HG02763 (cell line): Measurements from ENCODE around the gene PDK1.

Source experiments
- ATAC-seq: cut with Tn5 transposase; IDR thresholded peaks from one replicate; pipeline ENCODE4 v1.9.1; 2021; ENCODE audit warnings: mild to moderate bottlenecking, moderate library complexity; ENCODE audit not compliant: unreplicated experiment

Gene PDK1

GRCh38 chr2:172635548-172635947 lies 79.7 kb downstream of the PDK1 start:
- no peak for ATAC-seq

- ATAC-seq = no peak
These were observed 83.4 kb downstream of the PDK1 start for GRCh38 chr2:172639256-172639655.

DNA sequence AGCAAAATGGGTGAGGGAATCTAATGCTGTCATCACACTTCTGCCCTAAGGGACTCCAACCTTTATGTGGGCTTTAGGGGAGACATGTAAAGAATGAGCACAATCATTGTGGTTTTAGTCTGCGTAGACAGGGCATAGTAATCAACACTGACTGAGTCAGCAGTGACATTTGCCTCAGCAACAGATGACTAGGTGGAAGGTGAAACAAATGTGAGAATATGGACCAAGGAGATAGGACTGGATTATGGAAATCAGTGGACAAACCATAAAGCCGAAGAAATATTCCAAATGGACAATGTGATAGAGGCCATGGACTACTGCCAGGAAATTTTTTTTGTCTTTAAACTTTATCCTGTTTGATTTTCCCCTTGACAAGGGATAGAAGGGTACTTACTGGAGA lies 83.9 kb downstream of the PDK1 start:
- ATAC-seq = no peak

DNA sequence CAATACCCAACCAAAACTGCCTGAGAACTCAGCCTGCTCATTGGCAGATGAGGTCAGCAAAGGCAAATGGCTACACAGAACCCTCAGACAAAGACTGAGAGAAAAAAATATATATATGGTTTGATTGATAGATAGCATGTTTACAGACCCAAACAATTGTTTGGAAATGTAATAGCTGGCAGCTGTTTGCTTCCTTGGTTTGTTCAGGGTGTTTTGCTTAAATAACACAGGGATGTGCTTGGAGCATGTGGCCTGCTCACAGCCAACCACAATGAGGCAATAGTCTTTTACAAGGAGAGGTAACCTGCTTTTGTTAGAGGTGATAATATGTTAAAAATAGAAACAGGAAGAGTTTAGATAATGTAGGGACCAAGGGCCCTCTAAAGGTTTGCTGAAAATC lies 84.5 kb downstream of the PDK1 start:
- ATAC-seq = no peak

DNA sequence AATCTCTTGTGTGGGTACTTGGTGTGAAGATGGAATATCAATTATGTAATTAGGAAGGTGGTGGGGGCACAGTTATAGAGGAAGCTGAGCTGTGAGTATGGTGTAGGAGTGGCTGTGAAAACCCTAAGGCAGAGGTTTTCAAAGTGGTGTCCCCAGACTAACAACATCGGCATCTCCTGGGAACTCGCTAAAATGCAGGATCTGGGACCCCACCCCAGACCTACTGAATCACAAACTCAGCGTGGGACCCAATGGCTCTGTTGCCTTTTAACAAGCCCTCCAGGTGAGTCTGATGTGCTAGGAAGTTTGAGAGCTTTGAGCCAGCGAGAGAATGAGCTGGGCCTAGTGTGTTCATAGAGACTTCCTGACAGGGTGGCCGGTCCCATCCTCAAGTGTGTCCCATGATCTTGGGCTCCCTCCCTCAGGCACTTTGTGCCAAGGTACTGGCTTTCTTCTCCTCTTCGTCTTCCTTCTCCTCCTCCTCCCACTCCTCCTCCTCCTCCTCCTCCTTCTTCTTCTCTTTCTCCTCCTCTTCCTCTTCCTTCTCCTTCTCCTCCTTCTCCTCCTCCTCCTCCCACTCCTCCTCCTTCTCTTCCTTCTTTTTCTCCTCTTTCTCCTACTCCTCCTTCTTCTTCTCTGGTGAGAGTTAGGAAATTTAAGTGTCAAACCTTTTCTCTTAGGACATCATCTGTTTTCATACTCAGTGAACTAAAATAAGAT lies 86.6 kb downstream of the PDK1 start:
- ATAC-seq = no peak

DNA sequence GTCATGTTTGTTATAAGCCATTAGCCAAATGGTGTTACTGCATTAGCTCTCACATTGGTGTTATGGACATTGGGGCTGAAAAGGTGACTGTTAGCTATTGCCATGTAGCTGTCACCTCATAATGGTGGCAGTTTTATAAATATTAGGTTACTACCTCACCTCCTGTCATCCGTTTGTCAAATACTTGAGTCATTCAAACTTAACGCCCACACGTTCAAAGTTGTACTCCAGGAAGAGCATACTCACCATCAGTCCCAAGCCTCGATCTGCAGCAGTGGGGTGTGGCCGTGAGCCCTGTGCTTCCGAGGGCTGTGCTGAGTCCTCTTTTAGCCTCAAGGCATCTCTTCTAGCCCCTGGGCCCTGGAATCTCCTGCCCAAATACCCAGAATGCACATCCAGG lies 87.3 kb downstream of the PDK1 start:
- no peak for ATAC-seq

GRCh38 chr2:172647439-172647838 lies 91.5 kb downstream of the PDK1 start:
- no peak for ATAC-seq

DNA sequence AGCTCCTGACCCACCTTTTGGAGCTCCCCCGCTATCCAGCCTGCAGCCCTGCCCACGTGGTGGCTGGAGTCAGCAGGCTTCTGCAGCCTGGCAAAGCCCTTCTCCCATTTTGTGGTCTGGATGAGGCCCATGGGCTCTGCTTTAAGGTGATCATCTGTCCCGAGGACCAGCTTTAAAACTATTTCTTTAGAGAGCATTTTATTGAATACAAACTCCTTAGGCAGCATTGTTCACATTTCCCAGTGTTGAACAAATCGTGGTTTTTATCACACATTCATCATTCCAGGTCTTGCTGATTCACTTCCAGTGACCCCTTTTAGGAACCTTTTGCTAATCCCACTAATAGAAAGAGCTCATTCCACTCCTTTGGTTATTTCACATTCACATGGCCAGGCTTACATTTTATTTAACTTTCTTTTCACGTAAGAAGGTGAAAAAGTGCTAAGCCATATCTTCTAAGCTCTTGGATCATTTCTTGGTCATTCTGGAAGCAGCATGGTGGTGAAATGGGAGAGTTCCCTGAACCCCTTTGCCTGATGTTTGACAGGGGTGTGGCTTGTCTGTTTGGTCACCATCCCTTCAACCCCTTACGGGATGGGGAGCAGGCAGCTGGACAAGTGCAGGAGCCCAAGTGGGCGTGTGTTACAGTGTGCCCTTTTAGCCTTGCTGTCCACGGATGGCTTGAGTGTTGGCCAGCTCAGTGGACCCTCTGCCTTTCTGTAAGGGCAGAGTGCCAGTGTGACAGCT lies 99.4 kb downstream of the PDK1 start:
- ATAC-seq = no peak

- no peak for ATAC-seq
These were observed 100.1 kb downstream of the PDK1 start for GRCh38 chr2:172655838-172656573.
